GM23248 (cell line): ENCODE results near the gene MYT1. TPM values are rescaled to one million over a fixed set of nuclear protein-coding genes. Genes with fewer than 3 reads are reported as not detected.

Source experiments
- DNase-seq: peaks from one replicate; pipeline ENCODE4 v3.0.0-alpha.2; 2015
- H2AFZ ChIP-seq: fragments of 200-600 bp; sonication (generic); 2 replicates; pipeline ENCODE4 v1.6.1; 2016; ENCODE audit warnings: antibody characterized with exemption
- H3F3A ChIP-seq: fragments of 200-600 bp; sonication (generic); 2 replicates; pipeline ENCODE4 v1.6.1; 2016; ENCODE audit warnings: mild to moderate bottlenecking, antibody characterized with exemption, mixed run types; ENCODE audit not compliant: insufficient read depth
- H3K27ac ChIP-seq: fragments of 200-600 bp; sonication (generic); 2 replicates; pipeline ENCODE4 v1.5.1; 2016; ENCODE audit warnings: mild to moderate bottlenecking
- H3K27me3 ChIP-seq: fragments of 200-600 bp; sonication (generic); replicated peaks from 2 replicates; pipeline ENCODE4 v1.6.1; 2016; ENCODE audit warnings: mild to moderate bottlenecking; ENCODE audit not compliant: insufficient read depth
- H3K36me3 ChIP-seq: fragments of 200-600 bp; sonication (generic); 2 replicates; pipeline ENCODE4 v1.6.1; 2016; ENCODE audit warnings: low read depth, mild to moderate bottlenecking
- H3K4me1 ChIP-seq: fragments of 200-600 bp; sonication (generic); 2 replicates; pipeline ENCODE4 v1.6.1; 2016; ENCODE audit warnings: mild to moderate bottlenecking; ENCODE audit not compliant: insufficient read depth
- H3K4me2 ChIP-seq: fragments of 200-600 bp; sonication (generic); one replicate; pipeline ENCODE4 v1.6.1; 2016; ENCODE audit warnings: mild to moderate bottlenecking; ENCODE audit not compliant: unreplicated experiment
- H3K4me3 ChIP-seq: fragments of 200-600 bp; sonication (generic); 2 replicates; pipeline ENCODE4 v1.5.1; 2016; ENCODE audit warnings: mild to moderate bottlenecking
- H3K79me2 ChIP-seq: fragments of 200-600 bp; sonication (generic); 2 replicates; pipeline ENCODE4 v1.6.1; 2016; ENCODE audit warnings: mild to moderate bottlenecking; ENCODE audit not compliant: insufficient read depth
- H3K9ac ChIP-seq: fragments of 200-600 bp; sonication (generic); 2 replicates; pipeline ENCODE4 v1.6.1; 2016; ENCODE audit warnings: mild to moderate bottlenecking
- H3K9me2 ChIP-seq: fragments of 200-600 bp; sonication (generic); 2 replicates; pipeline ENCODE4 v1.6.1; 2016; ENCODE audit warnings: mixed run types, mild to moderate bottlenecking, moderate library complexity; ENCODE audit not compliant: insufficient read depth
- H3K9me3 ChIP-seq: fragments of 200-600 bp; sonication (generic); one replicate; pipeline ENCODE4 v1.6.1; 2017; ENCODE audit warnings: low read depth
- H4K20me1 ChIP-seq: fragments of 200-600 bp; sonication (generic); 2 replicates; pipeline ENCODE4 v1.6.0; 2016; ENCODE audit not compliant: insufficient read depth
- EZH2 ChIP-seq: fragments of 200-600 bp; sonication (generic); IDR thresholded peaks from 2 replicates; pipeline ENCODE4 v1.6.1; 2018; ENCODE audit warnings: antibody characterized with exemption, mild to moderate bottlenecking; ENCODE audit not compliant: insufficient read depth, poor library complexity, severe bottlenecking
- EZH2phosphoT487 ChIP-seq: fragments of 200-600 bp; sonication (generic); IDR thresholded peaks from 2 replicates; pipeline ENCODE4 v1.6.1; 2018; ENCODE audit warnings: antibody characterized with exemption, moderate library complexity, mild to moderate bottlenecking, low read depth; ENCODE audit not compliant: insufficient read depth
- WGBS, 2 experiments: methylation state at CpG; one replicate each; pipeline ENCODE4 v1.1.6; 2015 to 2017; ENCODE audit warnings: low lambda C conversion rate in 2 of 2, low coverage in 1 of 2; ENCODE audit errors: missing lambda C conversion rate in 2 of 2; 5-methylcytosine and 5-hydroxymethylcytosine counted together
- in situ Hi-C: fragments of 300-500 bp; cut with MboI; formaldehyde crosslinking; loops from 2 replicates; pipeline ENCODE4 v1.15.0; 2020
- polyA plus RNA-seq: library from polyadenylated mRNA; unstranded; fragments of >200 nt; fragmentation: Nextera tagmentation; extraction: Ambion mirVana; gene quantifications from 2 replicates; pipeline ENCODE4 v1.2.1, GENCODE V29; 2016
- total RNA-seq: library from RNA; depleted of rRNA; stranded (reverse); fragments of >200 nt; shearing (Covaris generic); gene quantifications from 2 replicates; pipeline ENCODE4 v1.2.3, GENCODE V29; 2014

MYT1 gene
- total and polyA plus RNA-seq, 2 experiments from 2014 or later: not detected

- TF ChIP-seq EZH2phosphoT487 (no peak), EZH2 (no peak)
- H3K9me3 ChIP-seq: no peaks in the 10 kb centered on the region
- H4K20me1 ChIP-seq: no peaks in the 10 kb centered on the region
- DNase-seq: no peak
- H3K4me1 ChIP-seq: peaks cover 10% of the 10 kb centered on the region
- H3K27ac ChIP-seq: no peak overlapping the region
- H3K27me3 ChIP-seq: no peaks in the 10 kb centered on the region
- H3F3A ChIP-seq: no peaks in the 10 kb centered on the region
- no peak overlapping the region for H2AFZ ChIP-seq
- H3K4me3 ChIP-seq: no peak overlapping the region
- in situ Hi-C loops: no loop called here
- no peak overlapping the region for H3K9ac ChIP-seq
- H3K36me3 ChIP-seq: no peaks in the 10 kb centered on the region
- no peaks in the 10 kb centered on the region for H3K9me2 ChIP-seq
- peaks cover 55% of the 10 kb centered on the region for H3K79me2 ChIP-seq
- WGBS, 2 experiments: 96% methylated on average over 6 of the region's 6 CpGs
- no peak overlapping the region for H3K4me2 ChIP-seq
These were observed 96.0 kb downstream of the MYT1 start for GRCh38 chr20:64260239-64260638.

GRCh38 chr20:64261138-64261537 lies 96.9 kb downstream of the MYT1 start:
- Histone ChIP-seq H3K36me3 (no peaks in the 10 kb centered on the region), H3K9me3 (no peaks in the 10 kb centered on the region), H3K4me2 (peak overlapping the region; percentile 21), H3K79me2 (peaks cover 52% of the 10 kb centered on the region), H3K9ac (peak overlapping the region; percentile 41; the same call in 1 of the 2 replicates), H3F3A (no peaks in the 10 kb centered on the region), H4K20me1 (no peaks in the 10 kb centered on the region), H3K4me3 (no peak overlapping the region; the same call in 1 of the 2 replicates), H3K9me2 (no peaks in the 10 kb centered on the region), H3K27ac (peak overlapping the region; percentile 23; the same call in 1 of the 2 replicates), H2AFZ (peak overlapping the region; percentile 46), H3K4me1 (peaks cover 10% of the 10 kb centered on the region), H3K27me3 (no peaks in the 10 kb centered on the region)
- WGBS, 2 experiments: 22 to 26% methylated on average over 9 of the region's 9 CpGs
- DNase-seq: peak; percentile 39
- TF ChIP-seq EZH2phosphoT487 (no peak), EZH2 (no peak)
- in situ Hi-C loops: no loop called here

GRCh38 chr20:64264091-64264490 lies 99.8 kb downstream of the MYT1 start:
- in situ Hi-C loops: no loop called here
- Histone ChIP-seq H3K27me3 (no peaks in the 10 kb centered on the region), H3K36me3 (peaks cover 9% of the 10 kb centered on the region; the same call in 1 of the 2 replicates), H3K4me2 (no peak overlapping the region), H4K20me1 (no peaks in the 10 kb centered on the region), H2AFZ (no peak overlapping the region), H3K27ac (no peak overlapping the region), H3K9me3 (no peaks in the 10 kb centered on the region), H3K9ac (no peak overlapping the region), H3K4me1 (peaks cover 7% of the 10 kb centered on the region; the same call in 1 of the 2 replicates), H3F3A (no peaks in the 10 kb centered on the region), H3K4me3 (no peak overlapping the region), H3K9me2 (no peaks in the 10 kb centered on the region), H3K79me2 (peaks cover 23% of the 10 kb centered on the region)
- TF ChIP-seq EZH2: no peak
- TF ChIP-seq EZH2phosphoT487: no peak
- WGBS, 2 experiments: 71 to 73% methylated on average over 4 of the region's 4 CpGs
- no peak for DNase-seq

GRCh38 chr20:64265201-64265600 lies 100.9 kb downstream of the MYT1 start:
- no peak overlapping the region for H3K4me3 ChIP-seq
- no peaks in the 10 kb centered on the region for H3F3A ChIP-seq
- no peak for DNase-seq
- no peak for TF ChIP-seq EZH2phosphoT487
- H2AFZ ChIP-seq: no peak overlapping the region
- no peak overlapping the region for H3K9ac ChIP-seq
- in situ Hi-C loops: no loop called here
- H4K20me1 ChIP-seq: no peaks in the 10 kb centered on the region
- no peaks in the 10 kb centered on the region for H3K9me3 ChIP-seq
- peaks cover 7% of the 10 kb centered on the region; the same call in 1 of the 2 replicates for H3K4me1 ChIP-seq
- H3K4me2 ChIP-seq: no peak overlapping the region
- peaks cover 9% of the 10 kb centered on the region; the same call in 1 of the 2 replicates for H3K36me3 ChIP-seq
- WGBS, 2 experiments: 97% methylated on average over 5 of the region's 5 CpGs
- H3K9me2 ChIP-seq: no peaks in the 10 kb centered on the region
- no peak overlapping the region for H3K27ac ChIP-seq
- peaks cover 14% of the 10 kb centered on the region for H3K79me2 ChIP-seq
- H3K27me3 ChIP-seq: no peaks in the 10 kb centered on the region

- 96 to 97% methylated on average over 5 of the region's 5 CpGs for WGBS, 2 experiments
- Histone ChIP-seq H3K36me3 (peaks cover 9% of the 10 kb centered on the region; the same call in 1 of the 2 replicates), H3K27ac (no peak overlapping the region), H3K9ac (no peak overlapping the region), H3K9me3 (no peaks in the 10 kb centered on the region), H3F3A (no peaks in the 10 kb centered on the region), H3K79me2 (peaks cover 14% of the 10 kb centered on the region), H4K20me1 (no peaks in the 10 kb centered on the region), H3K9me2 (no peaks in the 10 kb centered on the region), H2AFZ (no peak overlapping the region), H3K4me2 (no peak overlapping the region), H3K27me3 (no peaks in the 10 kb centered on the region), H3K4me3 (no peak overlapping the region), H3K4me1 (no peaks in the 10 kb centered on the region)
- TF ChIP-seq EZH2phosphoT487 (no peak), EZH2 (no peak)
- in situ Hi-C loops: no loop called here
- DNase-seq: no peak
These were observed 102.7 kb downstream of the MYT1 start for GRCh38 chr20:64266988-64267387.
